Fibroblast of mammary gland (primary cell): ENCODE results near the gene FDXR.
A peak's percentile ranks its signal among the peaks of the same experiment; 100 is the strongest.

Source experiments
- DNase-seq: peaks from one replicate; pipeline ENCODE4 v3.0.0-alpha.2; 2010; ENCODE audit warnings: low read depth
- H3K4me3 ChIP-seq: 2 replicates; pipeline ENCODE4 v1.5.1; 2011; ENCODE audit warnings: low read depth, mild to moderate bottlenecking, low read length, moderate library complexity; ENCODE audit not compliant: control insufficient read depth
- CTCF ChIP-seq: conservative IDR thresholded peaks from 2 replicates; pipeline ENCODE4 v1.5.1; 2011; ENCODE audit warnings: low read depth, low read length, inconsistent platforms; ENCODE audit not compliant: control insufficient read depth, insufficient read depth

Gene FDXR

DNA sequence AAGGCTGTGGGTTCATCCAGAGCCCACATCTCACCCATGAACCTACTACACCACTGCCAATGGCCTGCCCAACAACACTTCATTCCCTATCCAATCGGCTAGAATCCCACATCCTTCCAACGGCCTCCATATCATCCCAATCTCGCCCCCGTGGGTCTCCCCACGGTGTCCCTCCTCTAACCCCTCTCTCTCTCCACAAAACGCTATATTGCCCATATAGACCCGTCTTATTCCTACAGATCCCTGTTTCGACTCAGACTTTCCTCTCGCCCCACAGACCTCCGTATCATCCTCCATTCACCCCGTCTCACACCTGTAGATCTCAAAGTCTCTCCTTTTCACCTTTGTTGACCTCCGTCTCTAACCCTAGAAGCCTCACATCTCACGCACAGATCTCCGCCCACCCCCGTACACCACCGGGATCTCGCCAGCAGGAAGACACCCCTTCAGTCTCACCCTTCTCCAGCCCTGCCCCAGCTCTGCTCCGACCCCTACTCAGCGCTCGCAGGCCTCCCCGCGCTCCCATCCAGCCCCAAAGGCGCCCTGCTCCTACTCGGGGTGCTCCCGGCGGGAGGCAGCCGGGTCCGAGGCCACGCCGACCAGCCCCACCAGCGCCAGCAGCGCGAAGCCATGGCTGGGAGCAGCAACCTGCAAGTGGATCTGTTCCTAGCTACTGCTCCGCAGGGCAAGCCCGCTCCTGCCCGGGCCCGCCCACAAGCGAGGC is at the start of gene FDXR:
TSS of gene FDXR (minus strand) at position 682 of the 724 bp plus-strand sequence. CDS start at position 632, 50 bp downstream.
- H3K4me3 ChIP-seq = peak within 1 kb of the TSS; percentile 87
- TF ChIP-seq CTCF = no peak
- DNase-seq = no peak

DNA sequence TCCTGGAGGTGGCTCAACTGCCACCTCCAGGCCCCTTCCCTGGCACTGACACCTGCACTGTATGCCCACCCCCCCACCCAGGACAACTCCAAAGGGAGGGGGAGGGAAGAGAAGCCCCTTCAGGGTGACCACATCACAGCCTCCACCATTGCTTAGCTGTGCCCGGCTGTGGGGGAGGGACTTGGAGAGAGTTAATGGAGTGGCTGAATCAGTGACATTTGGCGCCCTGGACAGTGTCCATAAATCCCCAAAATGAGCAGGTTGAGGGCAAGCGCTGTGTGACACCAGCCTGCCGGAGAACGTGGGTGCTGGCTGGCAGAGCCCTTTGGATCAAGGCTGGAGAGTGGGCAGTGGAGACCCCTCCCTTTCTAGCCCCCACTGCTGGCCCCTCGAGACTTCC is 49.4 kb upstream of the FDXR start:
- TF ChIP-seq CTCF = no peak
- no peak overlapping the region for H3K4me3 ChIP-seq
- DNase-seq = no peak

DNA sequence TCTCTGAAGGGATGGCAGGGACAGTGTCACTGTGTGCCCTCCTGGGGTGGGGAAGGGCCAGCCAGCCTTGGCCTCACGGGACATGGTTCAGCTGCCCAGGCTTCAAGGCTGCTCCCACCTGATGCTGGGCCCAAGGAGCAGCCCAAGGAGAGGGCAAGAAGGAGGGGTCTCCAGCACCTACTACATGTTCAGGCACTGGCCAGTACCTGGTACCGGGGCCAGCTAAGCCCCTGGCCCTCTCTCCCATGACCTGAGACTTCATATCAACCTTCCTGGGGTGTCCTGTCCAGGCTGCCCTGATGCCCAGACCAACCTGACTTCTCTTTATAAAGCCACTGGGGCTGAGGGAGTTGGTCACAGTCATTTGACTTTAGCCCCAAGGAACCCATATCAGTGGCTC is 49.0 kb upstream of the FDXR start:
- DNase-seq = no peak
- TF ChIP-seq CTCF = no peak

GRCh38 chr17:74921026-74921681 is 48.4 kb upstream of the FDXR start:
- no peak for TF ChIP-seq CTCF
- no peak for DNase-seq
- no peak overlapping the region for H3K4me3 ChIP-seq

More for the DNA sequence above, 49.0 kb upstream of the FDXR start:
- no peak overlapping the region for H3K4me3 ChIP-seq

DNA sequence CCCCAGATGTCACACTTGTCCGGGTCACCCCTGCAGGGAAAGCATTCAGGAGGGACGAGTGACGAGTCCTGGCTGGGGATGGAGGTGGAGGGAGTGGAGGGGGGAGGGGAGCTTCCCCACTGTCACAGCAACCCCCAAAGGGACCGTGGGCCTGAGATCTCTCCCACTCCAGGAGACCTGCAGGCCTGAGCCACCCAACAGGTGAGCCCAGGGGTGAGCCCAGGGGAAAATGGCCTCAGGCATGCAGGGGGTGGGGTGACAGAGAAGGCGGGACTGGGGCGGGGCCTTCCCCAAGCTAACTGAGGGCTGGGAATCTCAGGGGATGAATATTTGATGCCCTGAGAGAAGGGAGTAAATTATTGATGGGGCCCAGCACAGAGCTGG is 47.8 kb upstream of the FDXR start:
- DNase-seq = no peak
- no peak overlapping the region for H3K4me3 ChIP-seq
- no peak for TF ChIP-seq CTCF

DNA sequence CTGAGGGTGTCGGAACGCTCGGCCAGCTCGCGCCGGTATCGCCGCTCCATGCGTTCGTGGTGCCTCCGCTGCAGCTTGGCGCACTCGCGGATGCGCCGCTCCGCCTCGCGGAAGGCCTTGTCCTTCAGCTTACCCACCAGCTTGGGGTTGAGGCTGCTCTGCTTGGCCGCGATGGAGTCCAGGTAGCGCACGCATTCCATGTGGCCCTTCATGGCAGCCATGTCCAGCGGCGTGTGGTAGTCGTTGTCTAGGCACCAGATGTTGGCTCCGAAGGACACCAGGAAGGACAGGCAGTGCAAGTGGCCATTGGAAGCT is 47.5 kb upstream of the FDXR start:
- DNase-seq = no peak
- no peak for TF ChIP-seq CTCF
- H3K4me3 ChIP-seq = no peak overlapping the region
